Inflammatory macrophage treated with lipopolysaccharide for 1 hour (primary cell): ENCODE measurements around the gene MEFV.
A peak's percentile ranks its signal among the peaks of the same experiment; 100 is the strongest.

Experiments
- DNase-seq, 2 donors: peaks; one replicate each; pipeline ENCODE4 v3.0.0-alpha.2; 2020 to 2022

MEFV gene

GRCh38 chr16:3268294-3268693 is 11.9 kb upstream of the MEFV start:
- DNase-seq = no peak

DNA sequence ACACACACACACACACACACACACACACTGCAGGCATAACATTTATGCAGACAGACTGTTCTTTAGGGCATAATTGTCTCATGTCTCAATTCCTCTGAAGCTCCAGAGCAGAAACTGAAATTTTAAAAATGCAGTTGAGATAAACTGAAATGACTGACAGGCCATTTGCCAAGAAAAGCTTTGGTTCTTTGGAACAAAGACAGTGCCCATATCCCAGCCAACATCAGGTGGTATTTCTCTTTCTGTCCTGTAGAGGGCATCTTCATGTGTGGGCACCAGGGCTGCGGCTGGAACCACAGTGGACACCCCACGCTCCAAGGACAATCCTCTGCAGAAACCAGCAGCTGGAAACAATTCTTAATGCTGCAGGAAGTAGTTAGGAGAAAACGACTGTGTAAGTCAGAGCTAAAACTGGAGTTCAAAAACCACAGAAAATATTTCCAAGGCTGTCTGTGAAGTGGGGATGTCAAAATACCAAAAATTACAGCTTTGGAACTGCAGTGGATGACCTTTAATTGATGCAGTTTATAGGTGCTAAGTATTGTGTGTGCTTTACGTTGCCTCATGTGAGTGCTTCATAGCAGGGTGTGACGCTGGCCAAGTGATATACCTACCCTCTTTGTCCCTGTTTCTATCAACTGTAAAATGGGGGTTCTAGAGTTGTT is 10.6 kb upstream of the MEFV start:
- peak in 1 of 2 donors; percentile 42 for DNase-seq

GRCh38 chr16:3264137-3265036 is 8.0 kb upstream of the MEFV start:
- peak; percentile 96 for DNase-seq

GRCh38 chr16:3262517-3262916 is 6.1 kb upstream of the MEFV start:
- DNase-seq = no peak

- DNase-seq = peak in 1 of 2 donors; percentile 43
Measured at GRCh38 chr16:3259836-3260235, 3.4 kb upstream of the MEFV start.

GRCh38 chr16:3256866-3257465 is 533 bp upstream of the MEFV start:
- DNase-seq = no peak

GRCh38 chr16:3254309-3254708 is 2.1 kb downstream of the MEFV start:
- no peak for DNase-seq

DNA sequence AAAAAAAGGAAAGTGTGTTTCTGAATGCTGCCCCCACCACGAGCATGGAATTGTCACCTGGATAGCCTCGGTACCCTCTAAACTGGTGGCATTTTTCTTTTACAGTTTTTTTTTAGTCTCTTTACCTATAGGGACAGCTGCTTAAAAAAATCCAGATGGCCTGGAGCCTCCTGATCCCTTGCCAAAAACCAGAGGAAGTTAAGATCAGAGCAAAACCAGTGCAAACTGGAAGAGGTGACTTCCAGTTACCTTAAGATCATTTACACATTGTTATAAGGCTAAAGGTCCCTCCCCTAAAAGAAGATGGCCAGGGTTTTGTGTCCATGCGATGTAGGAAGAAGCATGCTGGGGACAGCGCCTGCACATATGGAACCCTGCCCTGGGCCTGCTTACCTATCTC is 3.5 kb downstream of the MEFV start:
- no peak for DNase-seq

- no peak for DNase-seq
Measured at GRCh38 chr16:3249451-3249850, 7.0 kb downstream of the MEFV start.

DNA sequence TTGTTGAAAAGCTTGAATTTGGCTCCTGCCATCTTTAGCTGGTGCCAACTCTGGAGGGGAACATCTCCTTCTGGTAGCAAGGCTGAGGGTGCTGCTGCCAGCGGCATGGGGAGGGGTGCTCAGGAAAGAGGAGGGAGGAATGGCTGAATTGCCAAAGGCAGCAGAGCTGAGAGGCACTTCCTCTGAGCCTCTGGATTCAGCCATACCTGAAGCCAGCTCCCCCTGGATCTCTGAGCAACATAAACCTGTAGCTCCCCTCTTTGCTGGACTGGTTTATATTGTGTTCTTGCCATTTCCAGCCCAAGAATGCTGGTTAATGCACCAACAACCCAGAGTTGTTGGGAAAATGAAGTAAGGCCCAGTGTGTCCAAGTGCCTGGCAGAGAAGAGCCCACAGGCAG is 7.4 kb downstream of the MEFV start:
- no peak for DNase-seq

GRCh38 chr16:3248596-3248995 is 7.8 kb downstream of the MEFV start:
- no peak for DNase-seq

DNA sequence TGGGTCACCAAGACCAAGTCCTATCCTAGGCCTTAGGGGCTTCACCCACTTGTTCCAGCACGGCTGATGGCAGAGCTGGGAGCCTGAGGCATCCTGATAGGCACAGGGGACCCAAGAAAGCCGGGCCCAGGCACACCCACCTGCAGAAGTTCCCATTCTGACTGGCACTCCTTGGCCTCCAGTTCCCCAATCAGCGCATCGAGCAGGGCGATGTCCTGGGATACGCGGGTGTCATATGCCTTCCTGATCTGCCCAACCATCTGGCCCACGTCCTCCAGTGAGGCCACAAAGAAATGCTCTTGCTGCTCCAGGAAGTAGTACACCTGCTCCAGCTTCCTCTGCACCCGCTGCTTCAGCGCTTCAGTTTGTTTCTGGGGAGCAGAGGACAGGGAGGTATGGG is 9.6 kb downstream of the MEFV start:
- no peak for DNase-seq

GRCh38 chr16:3246002-3246401 is 10.4 kb downstream of the MEFV start:
- DNase-seq = no peak

- no peak for DNase-seq
Measured at GRCh38 chr16:3243882-3244281, 12.6 kb downstream of the MEFV start.

GRCh38 chr16:3242709-3243108 is 13.7 kb downstream of the MEFV start:
- DNase-seq = peak; percentile 80 to 81

DNA sequence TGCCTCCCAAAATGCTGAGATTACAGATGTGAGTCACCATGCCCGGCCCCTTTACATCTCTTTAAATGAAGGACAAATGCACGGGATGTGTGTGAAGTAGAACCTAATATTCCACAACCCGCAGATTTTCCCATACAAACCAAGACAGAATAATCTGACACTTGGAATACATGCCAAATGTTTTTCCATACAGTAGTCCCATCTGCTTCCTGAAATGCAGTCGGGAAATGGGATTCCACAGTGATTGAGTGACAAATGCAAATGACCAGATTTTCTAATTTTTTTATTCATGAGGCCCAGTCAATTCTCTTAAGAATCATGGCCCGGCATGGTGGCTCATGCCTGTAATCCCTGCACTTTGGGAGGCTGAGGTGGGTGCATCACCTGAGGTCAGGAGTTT is 14.7 kb downstream of the MEFV start:
- DNase-seq = no peak

- DNase-seq = peak; percentile 69 to 77
Measured at GRCh38 chr16:3235856-3236669, 20.4 kb downstream of the MEFV start.

- DNase-seq = peak; percentile 92 to 93
Measured at GRCh38 chr16:3234857-3235561, 21.4 kb downstream of the MEFV start, which contains the start of gene ZNF200. ZNF200 (minus strand) TSS chr16:3235158; CDS start chr16:3233755, 1,403 bp downstream.

- no peak for DNase-seq
Measured at GRCh38 chr16:3234543-3234856, 21.9 kb downstream of the MEFV start.

GRCh38 chr16:3223913-3224515 is 32.4 kb downstream of the MEFV start:
- no peak for DNase-seq

DNA sequence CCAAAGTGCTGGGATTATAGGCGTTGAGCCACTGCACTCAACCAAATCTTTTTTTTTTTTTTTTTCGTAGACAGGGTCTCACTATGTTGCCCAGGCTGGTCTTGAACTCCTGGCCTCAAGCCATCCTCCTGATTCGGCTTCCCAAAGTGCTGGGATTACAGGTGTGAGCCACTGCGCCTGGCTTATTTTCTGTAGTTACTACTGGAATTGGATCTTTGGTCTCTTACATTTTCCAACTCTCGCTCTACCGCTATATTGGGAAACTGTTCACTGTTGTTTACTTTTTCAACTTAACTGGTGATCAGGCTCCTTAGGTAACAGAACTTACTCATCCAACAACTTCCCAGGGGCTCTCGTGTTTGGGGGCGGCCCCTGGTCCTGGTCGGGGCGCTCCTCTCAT is 35.6 kb downstream of the MEFV start:
- no peak for DNase-seq

- no peak for DNase-seq
Measured at GRCh38 chr16:3216263-3216640, 40.2 kb downstream of the MEFV start.
